HG03432 (cell line): ENCODE results near the gene TMEM125.
A peak's percentile ranks its signal among the peaks of the same experiment; 100 is the strongest.

Source experiments
- ATAC-seq: cut with Tn5 transposase; IDR thresholded peaks from one replicate; pipeline ENCODE4 v1.9.1; 2021; ENCODE audit warnings: mild to moderate bottlenecking, moderate library complexity; ENCODE audit not compliant: unreplicated experiment

TMEM125 gene

GRCh38 chr1:43269627-43270375, at the start of gene TMEM125:
Gene TMEM125, plus strand, starts transcription at chr1:43269983. Its CDS starts 2,740 bp downstream, at chr1:43272723.
- ATAC-seq, result no peak

GRCh38 chr1:43220905-43221778, 48.6 kb upstream of the TMEM125 start:
- ATAC-seq, result peak; percentile 61

DNA sequence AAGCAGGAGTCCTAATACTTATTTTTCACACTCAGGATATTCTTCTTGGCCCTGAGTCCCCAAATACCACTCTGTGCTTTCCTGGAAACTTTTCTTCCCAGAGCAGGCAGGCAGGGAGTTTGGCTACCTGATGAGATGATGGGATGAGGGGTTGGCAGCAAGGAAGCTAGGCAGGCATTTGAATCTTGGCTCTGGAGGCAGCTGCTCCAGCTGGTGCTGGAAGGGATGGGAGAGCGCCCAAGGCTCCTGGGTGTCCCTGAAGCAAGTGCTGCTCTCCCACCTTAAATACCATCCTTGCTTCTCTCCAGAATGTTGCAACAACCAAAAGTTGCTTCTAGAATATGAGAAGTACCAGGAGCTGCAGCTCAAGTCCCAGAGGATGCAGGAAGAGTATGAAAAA, 48.0 kb upstream of the TMEM125 start:
- ATAC-seq, result no peak

DNA sequence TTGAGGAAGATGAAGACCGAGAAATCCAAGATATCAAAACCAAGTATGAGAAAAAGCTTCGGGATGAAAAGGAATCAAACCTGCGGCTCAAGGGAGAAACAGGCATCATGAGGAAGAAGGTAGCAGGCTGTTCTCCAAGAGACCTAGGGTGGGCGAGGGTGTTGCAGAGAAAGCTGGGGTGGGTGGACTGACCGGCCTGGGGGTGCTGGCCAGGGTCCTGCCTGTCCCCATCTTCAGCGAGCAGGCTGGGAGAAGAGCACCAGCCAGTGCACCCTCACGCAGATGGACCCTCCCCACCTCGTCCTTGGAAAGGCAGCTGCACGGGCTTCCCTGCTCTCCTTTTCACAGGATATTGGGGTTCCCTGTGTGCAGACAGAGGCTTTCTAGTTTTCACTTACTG, 46.9 kb upstream of the TMEM125 start:
- ATAC-seq, result no peak

DNA sequence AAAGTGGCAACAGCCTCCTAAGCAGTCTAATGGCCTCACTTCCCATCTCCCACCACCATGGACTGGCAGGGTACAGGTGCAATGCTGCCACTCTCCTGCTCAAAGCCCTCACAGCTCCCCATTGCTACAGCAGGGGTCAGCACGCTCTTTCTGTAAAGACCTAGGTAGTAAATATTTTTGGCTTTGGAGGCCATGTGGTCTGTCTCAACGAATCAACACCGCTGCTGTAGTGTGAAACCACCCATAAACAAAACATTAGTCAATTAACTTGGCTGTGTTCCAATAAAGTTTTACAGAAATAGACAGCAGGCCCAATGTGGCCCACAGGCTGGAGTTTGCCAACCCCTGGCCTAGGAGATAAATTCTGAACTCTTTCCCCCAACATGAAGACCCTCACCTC, 44.6 kb upstream of the TMEM125 start:
- ATAC-seq, result no peak

GRCh38 chr1:43227143-43227764, 42.5 kb upstream of the TMEM125 start:
- ATAC-seq, result no peak

GRCh38 chr1:43229826-43230780, 39.7 kb upstream of the TMEM125 start:
- ATAC-seq, result no peak

- no peak for ATAC-seq
Measured at GRCh38 chr1:43232074-43232473, 37.7 kb upstream of the TMEM125 start.

DNA sequence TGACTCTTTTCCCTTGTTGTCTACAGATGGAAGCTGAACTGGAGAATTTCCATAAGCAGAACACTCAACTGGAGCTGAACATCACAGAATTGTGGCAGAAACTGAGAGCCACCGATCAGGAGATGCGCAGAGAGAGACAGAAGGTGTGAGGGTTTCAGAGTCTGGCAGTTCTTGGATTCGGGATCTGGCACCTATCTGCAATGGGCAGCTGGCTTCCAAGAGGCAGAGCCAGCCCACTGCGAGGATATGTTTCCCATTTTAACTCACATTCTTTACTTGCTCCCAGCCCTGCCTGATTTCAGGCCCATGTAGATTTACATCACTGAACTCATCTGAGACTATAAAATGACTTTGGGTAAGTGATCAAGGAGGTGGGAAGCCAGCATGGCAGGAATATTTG, 37.3 kb upstream of the TMEM125 start:
- no peak for ATAC-seq

DNA sequence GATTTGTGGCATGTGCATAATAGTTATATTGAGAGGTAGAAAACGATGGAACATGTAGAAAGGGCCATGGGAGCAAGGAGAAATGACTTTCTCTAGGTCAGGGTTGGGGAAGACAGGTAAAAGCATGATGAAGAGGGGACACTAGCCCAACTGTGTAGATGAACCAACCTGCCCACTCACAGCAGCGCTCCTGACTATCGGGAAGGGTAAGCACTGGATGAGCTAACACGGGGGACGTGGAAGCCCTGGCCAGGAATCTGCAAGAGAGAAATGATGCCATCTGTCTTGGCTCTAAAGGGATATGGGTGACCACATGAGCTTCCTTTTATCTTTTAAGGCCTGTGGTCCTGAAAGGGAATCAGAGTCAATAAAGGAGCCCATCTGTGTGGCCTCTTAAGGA, 36.2 kb upstream of the TMEM125 start:
- ATAC-seq, result no peak

GRCh38 chr1:43234267-43234666, 35.5 kb upstream of the TMEM125 start:
- ATAC-seq, result no peak

DNA sequence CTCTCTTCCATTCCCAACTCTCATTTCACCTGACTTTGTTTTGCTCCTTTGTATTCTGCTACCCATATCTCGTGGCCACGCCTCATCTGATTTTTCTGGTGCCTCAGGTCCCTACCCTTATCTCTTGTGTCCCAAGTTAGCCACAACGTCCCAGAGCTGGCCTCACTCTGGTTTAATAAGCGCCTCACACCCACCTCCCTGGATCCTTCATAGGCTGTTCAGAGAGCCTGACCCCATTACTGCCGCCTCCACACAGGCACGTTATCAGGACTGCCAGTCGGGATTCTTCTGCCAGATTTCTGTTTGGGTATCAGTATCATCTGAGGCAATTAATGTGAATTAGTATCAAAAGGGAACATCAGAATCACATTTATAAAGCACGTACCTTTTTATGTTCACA, 34.7 kb upstream of the TMEM125 start:
- ATAC-seq, result no peak

DNA sequence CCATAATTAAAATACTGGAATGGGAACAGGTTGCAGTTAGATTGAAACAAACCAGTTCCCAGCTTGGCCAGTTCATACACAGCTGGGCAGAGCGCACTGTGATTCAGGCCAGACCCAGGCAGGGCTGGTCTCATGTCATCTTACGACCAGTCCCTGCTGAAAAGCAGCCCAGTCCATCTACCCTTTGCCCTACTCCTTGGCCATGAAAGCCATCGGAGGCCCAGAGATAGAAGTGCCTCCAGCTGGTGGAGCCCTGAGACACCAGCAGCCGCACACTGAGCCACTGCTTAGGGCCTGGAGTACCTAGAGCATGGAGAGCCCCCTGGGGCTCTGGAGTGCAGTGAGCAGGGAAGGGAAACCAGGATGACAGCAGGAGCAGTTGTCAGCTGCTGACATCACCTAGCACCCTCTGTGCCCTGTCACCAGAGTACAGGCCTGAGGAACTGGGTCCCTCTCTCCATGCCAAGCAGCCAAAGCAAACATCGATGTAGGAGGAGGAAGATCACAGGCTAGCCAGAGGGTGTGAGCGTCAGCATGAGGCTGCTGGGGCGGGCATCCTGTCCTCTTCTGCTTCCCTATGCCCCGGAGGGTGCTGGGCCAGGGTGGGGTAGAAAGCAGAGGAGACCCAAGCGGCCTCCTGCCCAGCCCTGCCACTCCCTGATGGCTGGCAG, 34.2 kb upstream of the TMEM125 start:
- no peak for ATAC-seq

DNA sequence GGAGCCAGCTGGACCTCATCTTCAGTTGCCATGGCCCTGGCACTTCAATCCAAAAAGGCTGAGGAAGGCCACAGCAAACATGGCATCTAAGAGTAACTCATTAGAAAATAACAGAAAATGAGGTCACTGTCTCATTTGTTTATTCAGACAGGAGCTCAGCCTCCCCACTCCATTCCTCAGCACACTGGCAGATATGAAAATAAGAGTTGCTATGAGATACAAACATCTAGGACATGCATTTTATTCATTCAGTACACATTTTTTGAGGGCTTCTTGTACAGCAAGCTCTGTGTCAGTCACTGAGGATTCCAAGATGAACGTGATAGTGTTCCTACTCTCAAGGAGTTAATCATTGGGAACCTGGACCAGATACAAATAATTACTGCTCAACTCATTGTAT, 32.7 kb upstream of the TMEM125 start:
- ATAC-seq, result no peak

DNA sequence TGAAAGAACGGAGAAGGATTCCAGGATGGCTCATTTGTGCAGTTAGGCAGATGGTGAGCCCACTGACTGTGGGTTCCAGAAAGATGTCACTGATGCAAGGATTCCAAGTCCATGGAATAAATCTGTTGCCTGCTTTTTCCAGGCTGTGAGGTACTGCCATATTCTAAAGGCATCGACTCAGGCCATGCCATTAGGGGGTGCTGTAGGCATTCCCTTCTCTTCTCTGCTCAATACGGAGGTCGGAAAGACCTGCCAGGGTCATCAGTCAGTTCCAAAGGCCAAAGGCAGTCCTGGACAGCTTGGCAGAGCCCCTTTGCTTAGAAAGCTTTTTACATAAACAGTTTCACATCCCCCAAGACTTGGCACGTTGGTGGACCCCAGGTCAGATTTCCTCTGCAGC, 31.7 kb upstream of the TMEM125 start:
- ATAC-seq, result no peak

DNA sequence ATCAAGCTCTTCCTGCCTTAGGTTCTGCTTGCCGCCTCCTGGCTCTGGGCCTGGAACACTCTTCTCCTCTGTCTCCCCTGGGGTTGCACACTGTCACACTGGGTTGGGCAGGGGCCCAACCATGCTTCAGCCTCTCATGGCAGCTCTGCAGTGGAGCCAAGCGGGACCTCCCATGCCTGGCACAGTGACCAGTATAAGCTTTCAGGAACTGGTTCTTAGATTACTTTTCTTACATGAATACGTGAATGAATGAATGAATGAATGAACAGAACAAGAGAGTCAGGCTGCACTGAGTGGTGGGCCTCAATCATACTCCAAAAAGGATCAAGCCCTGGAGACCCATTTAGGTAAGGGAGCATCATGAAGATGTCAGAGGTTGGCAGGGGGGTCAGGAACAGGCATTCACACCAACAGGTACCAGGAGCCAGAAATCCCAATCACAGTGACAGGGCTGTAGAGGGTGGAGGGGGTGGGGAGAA, 30.8 kb upstream of the TMEM125 start:
- ATAC-seq, result peak; percentile 40

DNA sequence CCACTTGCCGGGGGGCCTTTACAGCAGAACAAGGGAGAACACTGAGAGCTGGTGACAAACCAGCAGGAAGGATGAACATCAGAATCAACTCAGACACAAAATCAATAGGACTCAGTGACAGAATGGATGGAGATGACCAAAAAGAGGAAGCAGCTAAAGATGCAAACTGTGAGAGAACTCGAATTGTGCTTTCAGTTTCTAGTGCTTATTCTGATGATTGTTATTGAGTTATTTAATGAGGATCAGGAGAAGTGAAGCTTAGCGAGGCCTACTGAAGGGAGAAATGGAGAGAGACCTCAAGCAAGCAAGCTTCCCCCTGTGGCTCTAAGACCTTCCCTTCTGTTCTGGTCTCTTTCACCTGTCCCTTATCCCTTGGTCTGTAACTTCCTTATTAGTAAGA, 30.3 kb upstream of the TMEM125 start:
- peak; percentile 70 for ATAC-seq

- no peak for ATAC-seq
Measured at GRCh38 chr1:43241413-43241836, 28.4 kb upstream of the TMEM125 start.

- ATAC-seq, result no peak
Measured at GRCh38 chr1:43243299-43243698, 26.5 kb upstream of the TMEM125 start.
